Measurements from ENCODE around the gene CLK4. TPM values are rescaled to one million over a fixed set of nuclear protein-coding genes. Genes with fewer than 3 reads are reported as not detected.

The CLK4 gene
- total and polyA plus RNA-seq, 2 of the 8 experiments (the other 6 are each of a cell fraction or from before 2014, with no cell fraction given) = 8.1 to 12.6 TPM

GRCh38 chr5:178586396-178586795, 40.5 kb downstream of the CLK4 start:
- peaks cover 2 to 3% of the 10 kb centered on the region in 2 experiments; a peak in 2 of 4 replicates for H3K9me3 ChIP-seq (ENCODE audit: insufficient read depth in 2 of 2, low read depth in 1 of 2, low read length in 1 of 2)
- no peak overlapping the region for H2BK15ac ChIP-seq (ENCODE audit: low read length)
- no peak for DNase-seq (ENCODE audit: low read depth in 1 of 2, low spot score in 2 of 2)
- H3K23me2 ChIP-seq (ENCODE audit: low read depth, low read length) = peaks cover 12% of the 10 kb centered on the region; the same call in 1 of the 2 replicates
- H3K56ac ChIP-seq (replicated peaks; ENCODE audit: insufficient read length, low read depth, low read length) = no peak overlapping the region
- H3K79me2 ChIP-seq (ENCODE audit: control insufficient read depth in 1 of 2, insufficient read depth in 2 of 2, low read length in 2 of 2) = no peaks in the 10 kb centered on the region
- no peaks in the 10 kb centered on the region for H3K36me3 ChIP-seq (ENCODE audit: control insufficient read depth in 2 of 4, insufficient read depth in 4 of 4, low read length in 3 of 4)
- no peak overlapping the region for H2BK20ac ChIP-seq (ENCODE audit: low read length)
- no peak overlapping the region for H4K8ac ChIP-seq (ENCODE audit: extremely low read depth, insufficient read depth, low read length)
- H3K14ac ChIP-seq (ENCODE audit: insufficient read length) = no peak overlapping the region
- H3K27me3 ChIP-seq (replicated peaks in 1 of 4; ENCODE audit: control insufficient read depth in 3 of 4, extremely low read depth in 1 of 4, insufficient read depth in 3 of 4, low read length in 3 of 4) = peaks cover 13 to 28% (median 22%) of the 10 kb centered on the region in 4 experiments
- no peak overlapping the region for H3K4me3 ChIP-seq (ENCODE audit: extremely low read depth in 1 of 4, insufficient read depth in 2 of 4, low read depth in 3 of 4, low read length in 4 of 4)
- H2BK5ac ChIP-seq (ENCODE audit: low read depth, low read length) = no peak overlapping the region
- FAIRE-seq = no peak
- ChIA-PET CTCF (ENCODE audit: partially characterized antibody) (interaction anchor here (0.7 to 9.5 kb wide), 6 partner anchors 9 to 351 kb away, joined by 3 to 131 read pairs (median 6); no protein-coding TSS in a partner anchor), POLR2A (ENCODE audit: partially characterized antibody) (interaction anchor here (0.8 to 2.5 kb wide), 2 partner anchors 31 to 99 kb away, joined by 3 to 5 read pairs; no protein-coding TSS in a partner anchor)
- H2BK12ac ChIP-seq (ENCODE audit: low read depth, low read length) = no peak overlapping the region
- no peak overlapping the region for H3K4ac ChIP-seq (replicated peaks; ENCODE audit: insufficient read length, low read depth, low read length)
- H3K4me1 ChIP-seq (replicated peaks in 1 of 4; ENCODE audit: control insufficient read depth in 3 of 4, insufficient read depth in 4 of 4, low read length in 3 of 4) = peaks cover 5 to 9% (median 8%) of the 10 kb centered on the region in 4 experiments
- no peak overlapping the region for H3K27ac ChIP-seq (ENCODE audit: low read depth, low read length)
- no peak overlapping the region for H2BK120ac ChIP-seq (replicated peaks; ENCODE audit: low read depth, low read length)
- H3K4me2 ChIP-seq (ENCODE audit: insufficient read depth in 1 of 2, low read depth in 2 of 2, low read length in 2 of 2) = no peak overlapping the region
- H3K18ac ChIP-seq (ENCODE audit: extremely low read depth, low read length) = no peak overlapping the region
- H2AK5ac ChIP-seq (ENCODE audit: low read depth, low read length) = no peak overlapping the region
- no peaks in the 10 kb centered on the region for H3K79me1 ChIP-seq (ENCODE audit: low read depth, low read length)
- 86% methylated on average over 2 of the region's 2 CpGs; no CpG with 5 or more reads in 1 of the 2 experiments for WGBS, 2 experiments (ENCODE audit: extremely low coverage in 1 of 2, insufficient coverage in 1 of 2, insufficient read length in 1 of 2, insufficient replicate concordance in 2 of 2, low coverage in 1 of 2, low lambda C conversion rate in 2 of 2, missing lambda C conversion rate in 1 of 2)
- no peak overlapping the region for H4K5ac ChIP-seq (ENCODE audit: insufficient read length, low read depth, low read length)
- no peak overlapping the region for H2AFZ ChIP-seq (ENCODE audit: low read length)
- H4K91ac ChIP-seq (replicated peaks; ENCODE audit: insufficient read length, low read length) = no peak overlapping the region
- peaks cover 0 to 3% of the 10 kb centered on the region in 2 experiments for H4K20me1 ChIP-seq (replicated peaks in 1 of 2; ENCODE audit: control insufficient read depth in 1 of 2, insufficient read depth in 2 of 2, low read length in 2 of 2)
- H3K23ac ChIP-seq (ENCODE audit: insufficient read length) = no peak overlapping the region
- no peak overlapping the region for H3K9ac ChIP-seq (replicated peaks in 1 of 4; ENCODE audit: extremely low read depth in 1 of 4, low read depth in 3 of 4, low read length in 3 of 4)
- no peak for TF ChIP-seq SRF (IDR thresholded peaks at IDR 0.05; ENCODE audit: low read depth, low read length)

Data from H1 (cell line).